Karpas-422 (cell line): ENCODE measurements around the gene ONECUT1. TPM values are rescaled to one million over a fixed set of nuclear protein-coding genes. Genes with fewer than 3 reads are reported as not detected.

Source experiments
- DNase-seq: peaks from one replicate; pipeline ENCODE4 v3.0.0-alpha.2; 2015
- H2AFZ ChIP-seq: fragments of 200-600 bp; sonication (generic); 2 replicates; pipeline ENCODE4 v1.6.1; 2014; ENCODE audit warnings: antibody characterized with exemption, low read length, mixed read lengths
- H3K27ac ChIP-seq: fragments of 200-600 bp; sonication (generic); 2 replicates; pipeline ENCODE4 v1.5.1; 2014; ENCODE audit warnings: mild to moderate bottlenecking, low read length, moderate library complexity
- H3K27me3 ChIP-seq: fragments of 200-600 bp; sonication (generic); 2 replicates; pipeline ENCODE4 v1.6.1; 2014; ENCODE audit warnings: low read length, mixed read lengths
- H3K36me3 ChIP-seq: fragments of 200-600 bp; sonication (generic); 2 replicates; pipeline ENCODE4 v1.6.1; 2014; ENCODE audit warnings: low read length, mixed read lengths; ENCODE audit not compliant: insufficient read depth
- H3K4me1 ChIP-seq: fragments of 200-600 bp; sonication (generic); 2 replicates; pipeline ENCODE4 v1.6.1; 2014; ENCODE audit warnings: mild to moderate bottlenecking, low read length, mixed read lengths
- H3K4me2 ChIP-seq: fragments of 200-600 bp; sonication (generic); 2 replicates; pipeline ENCODE4 v1.6.1; 2014; ENCODE audit warnings: low read length, low read depth, mild to moderate bottlenecking; ENCODE audit not compliant: poor library complexity, severe bottlenecking
- H3K4me3 ChIP-seq: fragments of 200-600 bp; sonication (generic); 2 replicates; pipeline ENCODE4 v1.5.1; 2014; ENCODE audit warnings: mild to moderate bottlenecking, antibody characterized with exemption, low read length, mixed read lengths
- H3K79me2 ChIP-seq: fragments of 200-600 bp; sonication (generic); 2 replicates; pipeline ENCODE4 v1.6.1; 2014; ENCODE audit warnings: mild to moderate bottlenecking, low read length, mixed read lengths
- H3K9ac ChIP-seq: fragments of 200-600 bp; sonication (generic); 2 replicates; pipeline ENCODE4 v1.6.0; 2014; ENCODE audit warnings: low read length
- H3K9me2 ChIP-seq: fragments of 200-600 bp; sonication (generic), shearing (Covaris generic); replicated peaks from 2 replicates; pipeline ENCODE4 v1.6.0; 2014; ENCODE audit warnings: mild to moderate bottlenecking, low read length, moderate library complexity; ENCODE audit not compliant: insufficient read depth
- H3K9me3 ChIP-seq: fragments of 300-700, 200-600 bp; sonication (generic); 2 replicates; pipeline ENCODE4 v1.6.1; 2014; ENCODE audit warnings: low read length, mixed read lengths
- H4K20me1 ChIP-seq: fragments of 200-600 bp; sonication (generic); 2 replicates; pipeline ENCODE4 v1.6.1; 2014; ENCODE audit warnings: mild to moderate bottlenecking, antibody characterized with exemption, low read length, low read depth; ENCODE audit not compliant: insufficient read depth
- total RNA-seq: library from RNA; depleted of rRNA; stranded (reverse); fragments of >200 nt; shearing (Covaris generic); gene quantifications from 2 replicates; pipeline ENCODE4 v1.2.3, GENCODE V29; 2014; ENCODE audit warnings: low replicate concordance; rRNA removed

The ONECUT1 gene
- total RNA-seq, 1 experiment from 2014 or later = 0.45 TPM

- Histone ChIP-seq H3K27ac (peak overlapping the region; percentile 84), H3K4me2 (no peak overlapping the region)
- DNase-seq = no peak
Observed at GRCh38 chr15:52710708-52711389, 79.3 kb downstream of the ONECUT1 start.

GRCh38 chr15:52710050-52710707 is 80.0 kb downstream of the ONECUT1 start:
- no peak overlapping the region for H2AFZ ChIP-seq

More at GRCh38 chr15:52710708-52711389, 79.3 kb downstream of the ONECUT1 start:
- Histone ChIP-seq H3K4me3 (no peak overlapping the region), H3K9me3 (no peaks in the 10 kb centered on the region), H3K79me2 (peaks cover 44% of the 10 kb centered on the region), H3K9ac (no peak overlapping the region), H3K4me1 (peaks cover 37% of the 10 kb centered on the region), H3K27me3 (no peaks in the 10 kb centered on the region), H2AFZ (no peak overlapping the region), H4K20me1 (no peaks in the 10 kb centered on the region; the same call in 1 of the 2 replicates), H3K36me3 (peaks cover 16% of the 10 kb centered on the region), H3K9me2 (no peaks in the 10 kb centered on the region)

DNA sequence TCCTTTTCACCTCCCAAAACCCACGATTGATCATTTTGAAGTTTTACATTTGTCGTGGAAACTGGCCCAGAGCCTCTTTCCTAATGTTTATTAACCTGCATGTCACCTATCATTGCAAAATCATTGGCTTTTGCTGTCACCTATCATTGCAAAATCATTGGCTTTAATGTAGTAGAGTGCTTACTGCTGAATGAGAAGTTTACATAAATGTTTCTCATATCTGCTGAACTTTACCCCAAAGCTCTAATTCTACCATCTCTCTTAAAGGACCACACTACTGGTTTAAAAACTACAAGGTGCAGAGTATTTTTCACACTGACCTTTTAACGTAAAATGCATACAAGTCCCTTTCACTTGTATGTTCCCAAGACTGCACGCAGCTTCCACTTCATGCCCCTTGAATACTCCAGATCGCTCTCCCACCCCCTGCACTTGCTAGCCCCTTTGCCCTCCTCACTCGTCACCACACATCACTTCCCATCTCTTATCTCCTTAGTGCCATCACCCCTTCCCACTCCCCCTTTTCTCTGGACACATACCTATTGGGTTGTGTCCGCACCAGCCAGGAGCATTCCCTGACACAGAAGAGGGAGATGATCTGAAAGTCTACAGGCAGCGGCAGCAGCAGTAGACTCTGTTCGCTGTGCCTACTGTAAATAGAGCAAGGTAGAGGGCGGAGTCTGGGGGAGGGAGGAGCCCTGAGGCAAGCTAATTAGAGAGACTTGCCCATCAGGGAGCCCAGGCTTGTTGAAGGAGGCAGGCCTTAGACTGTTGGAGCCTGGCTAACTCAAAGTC is 80.8 kb downstream of the ONECUT1 start:
- peak; percentile 95 for DNase-seq

More at GRCh38 chr15:52710050-52710707, 80.0 kb downstream of the ONECUT1 start:
- peak overlapping the region; percentile 92 for H3K4me3 ChIP-seq
- peaks cover 37% of the 10 kb centered on the region for H3K4me1 ChIP-seq
- H3K9me3 ChIP-seq = no peaks in the 10 kb centered on the region
- peak overlapping the region; percentile 86 for H3K9ac ChIP-seq
- H3K27ac ChIP-seq = peak overlapping the region; percentile 84
- H3K36me3 ChIP-seq = peaks cover 17% of the 10 kb centered on the region
- peak overlapping the region; percentile 85 for H3K4me2 ChIP-seq
- no peaks in the 10 kb centered on the region; the same call in 1 of the 2 replicates for H4K20me1 ChIP-seq
- H3K9me2 ChIP-seq = no peaks in the 10 kb centered on the region
- peaks cover 49% of the 10 kb centered on the region for H3K79me2 ChIP-seq
- H3K27me3 ChIP-seq = no peaks in the 10 kb centered on the region
- peak; percentile 51 for DNase-seq

More for the DNA sequence above, 80.8 kb downstream of the ONECUT1 start:
- Histone ChIP-seq H3K9me2 (no peaks in the 10 kb centered on the region), H2AFZ (no peak overlapping the region), H3K36me3 (peaks cover 17% of the 10 kb centered on the region), H3K9ac (peak overlapping the region; percentile 86), H3K4me3 (peak overlapping the region; percentile 92), H3K4me2 (peak overlapping the region; percentile 85), H3K4me1 (peaks cover 37% of the 10 kb centered on the region), H3K27ac (peak overlapping the region; percentile 84), H3K9me3 (no peaks in the 10 kb centered on the region), H4K20me1 (no peaks in the 10 kb centered on the region; the same call in 1 of the 2 replicates), H3K79me2 (peaks cover 49% of the 10 kb centered on the region), H3K27me3 (no peaks in the 10 kb centered on the region)

Other genes with a start within 250 kb of the ONECUT1 start
- 56.9 and 118 TPM in 2 replicates for gene ARPP19, start 221.3 kb downstream of the ONECUT1 start, total RNA-seq
- 107 and 255 TPM in 2 replicates for gene ATOSA, start 110.9 kb downstream of the ONECUT1 start, total RNA-seq